ENCODE data around the gene SCN1A.

- TF ChIP-seq EZH2 (IDR thresholded peaks at IDR 0.05; ENCODE audit: insufficient read depth, poor library complexity, severe bottlenecking) (no peak), EZH2phosphoT487 (IDR thresholded peaks at IDR 0.05; ENCODE audit: insufficient read depth, low read depth) (no peak)
Measured at GRCh38 chr2:165969227-165969626, 158.6 kb downstream of the SCN1A start.
